K562 (cell line): ENCODE data around the gene UQCRH. TPM values are rescaled to one million over a fixed set of nuclear protein-coding genes. Genes with fewer than 3 reads are reported as not detected.

Experiments
- BCLAF1 ChIP-seq, 2 experiments: fragments of 450-650 bp in 1 of 2; IDR thresholded peaks; 2 replicates each; pipeline ENCODE4 v1.6.1; 2011 to 2017; ENCODE audit warnings: low read depth in 2 of 2, antibody characterized with exemption in 1 of 2, borderline replicate concordance in 1 of 2, low read length in 1 of 2, mild to moderate bottlenecking in 1 of 2, mixed read lengths in 1 of 2; ENCODE audit not compliant: control insufficient read depth in 1 of 2
- EP300 ChIP-seq: IDR thresholded peaks from 2 replicates; pipeline ENCODE4 v1.6.1; 2012; ENCODE audit warnings: low read length, improper control_type of control experiment
- ETV1 ChIP-seq: fragments of 450-650 bp; conservative IDR thresholded peaks from 2 replicates; pipeline ENCODE4 v1.6.1; 2016; ENCODE audit warnings: missing genetic modification characterization, control low read depth, low read depth, missing compliant biosample characterization
- HIVEP1 ChIP-seq: fragments of 250-450 bp; sonication (Bioruptor Pico); IDR thresholded peaks from 2 replicates; pipeline ENCODE4 v1.4.0; 2020; ENCODE audit warnings: mild to moderate bottlenecking
- ID3 ChIP-seq, 2 experiments: fragments of 250-450 bp in 1 of 2; fragments of 450-650 bp in 1 of 2; sonication (Bioruptor Pico) in 1 of 2; IDR thresholded peaks; 2 replicates each; pipeline versions ENCODE4 v1.6.1 to v1.8.0; 2016 to 2021; ENCODE audit warnings: mild to moderate bottlenecking in 2 of 2, moderate library complexity in 2 of 2, missing compliant biosample characterization in 1 of 2, missing genetic modification characterization in 1 of 2
- IFI16 ChIP-seq: fragments of 250-450 bp; sonication (Bioruptor Pico); IDR thresholded peaks from 2 replicates; pipeline ENCODE4 v2.1.2; 2022; ENCODE audit warnings: mild to moderate bottlenecking, inconsistent platforms
- JUNB ChIP-seq: fragments of 450-650 bp; formaldehyde crosslinking; conservative IDR thresholded peaks from 2 replicates; pipeline ENCODE4 v1.4.0; 2020; ENCODE audit warnings: mild to moderate bottlenecking
- LARP7 ChIP-seq: fragments of 450-650 bp; IDR thresholded peaks from 2 replicates; pipeline ENCODE4 v1.6.1; 2016
- MAFG ChIP-seq: fragments of 450-650 bp; conservative IDR thresholded peaks from 2 replicates; pipeline ENCODE4 v1.6.1; 2016; ENCODE audit warnings: missing genetic modification characterization, missing compliant biosample characterization
- MXI1 ChIP-seq: IDR thresholded peaks from 2 replicates; pipeline ENCODE4 v1.6.1; 2011; ENCODE audit warnings: low read depth, mild to moderate bottlenecking, improper control_type of control experiment, low read length
- RNF2 ChIP-seq: sonication (generic); IDR thresholded peaks from 2 replicates; pipeline ENCODE4 v1.6.1; 2016
- SAP30 ChIP-seq: fragments of 200-600 bp; sonication (generic); IDR thresholded peaks from 2 replicates; pipeline ENCODE4 v1.6.1; 2012; ENCODE audit warnings: borderline replicate concordance, low read depth, mild to moderate bottlenecking, moderate library complexity, low read length, control low read depth, inconsistent platforms; ENCODE audit not compliant: insufficient read depth, poor library complexity, severe bottlenecking
- SMAD3 ChIP-seq: fragments of 450-650 bp; formaldehyde crosslinking; conservative IDR thresholded peaks from 2 replicates; pipeline ENCODE4 v1.4.0; 2020; ENCODE audit warnings: mild to moderate bottlenecking
- TCF3 ChIP-seq: sonication (generic); formaldehyde crosslinking; IDR thresholded peaks from 2 replicates; pipeline ENCODE4 v1.4.0; 2020; ENCODE audit warnings: mild to moderate bottlenecking, missing genetic modification reagents
- ZNF134 ChIP-seq: fragments of 250-450 bp; sonication (Bioruptor Pico); conservative IDR thresholded peaks from 2 replicates; pipeline ENCODE4 v1.4.0; 2020
- ZNF551 ChIP-seq: fragments of 250-450 bp; sonication (Bioruptor Pico); IDR thresholded peaks from 2 replicates; pipeline ENCODE4 v1.5.0; 2021; ENCODE audit warnings: mild to moderate bottlenecking, moderate library complexity
- ZNF644 ChIP-seq: fragments of 200-800 bp; sonication (Bioruptor generic); IDR thresholded peaks from 2 replicates; pipeline ENCODE4 v1.6.1; 2016; ENCODE audit warnings: low read depth, missing genetic modification characterization, missing compliant biosample characterization
- polyA plus RNA-seq, 8 experiments: library from polyadenylated mRNA; depleted of rRNA in 4 of 8; stranded (reverse) in 5 of 8; unstranded in 3 of 8; fragments of >200 nt; fragmentation: Nextera tagmentation in 2 of 8; fragmentation: Illumina TruSeq in 1 of 8; extraction: Ambion mirVana in 2 of 8; extraction: Trizol in 1 of 8; gene quantifications; 2 replicates each; pipeline versions ENCODE4 v1.2.1 to v1.2.3, GENCODE V29; 2011 to 2014; ENCODE audit warnings: inconsistent platforms in 1 of 8, missing spikeins in 1 of 8
- total RNA-seq, 7 experiments: library from RNA; depleted of rRNA in 6 of 7; stranded (reverse); fragments of >200 nt in 6 of 7; fragmentation: Illumina TruSeq in 2 of 7; extraction: Trizol in 2 of 7; gene quantifications; 2 replicates each; pipeline versions ENCODE4 v1.2.1 to v1.2.3, GENCODE V29; 2011 to 2021; ENCODE audit warnings: low replicate concordance in 1 of 7
- TF ChIP-seq, protein P1 (sequence below): fragments of 250-450 bp; sonication (Bioruptor Pico); IDR thresholded peaks from 2 replicates; pipeline ENCODE4 v1.8.0; 2022; ENCODE audit warnings: inconsistent platforms
- TF ChIP-seq, protein P2 (sequence below): sonication (generic); formaldehyde crosslinking; IDR thresholded peaks from 2 replicates; pipeline ENCODE4 v1.8.1; 2023; ENCODE audit warnings: mild to moderate bottlenecking, missing genetic modification reagents

Gene UQCRH
- total and polyA plus RNA-seq, 9 of the 15 experiments (the other 6 are each of a cell fraction or from before 2014, with no cell fraction given), result 1,267 to 5,184 (median 2,410) TPM

- TF ChIP-seq ID3 (CRISPR knock-in tag; IDR thresholded peaks at IDR 0.05) (no peak), ID3 (tag; IDR thresholded peaks at IDR 0.05) (peak; percentile 91), SMAD3 (CRISPR knock-in tag) (no peak), IFI16 (no peak), MXI1 (peak; percentile 75; the same call in 1 of the 2 replicates), RNF2 (peak; percentile 83), EP300 (peak; percentile 55), MAFG (tag) (no peak), BCLAF1 (IDR thresholded peaks at IDR 0.05; ENCODE audit: borderline replicate concordance in 1 of 2, control insufficient read depth in 1 of 2, low read depth in 2 of 2, low read length in 1 of 2) (peak in 1 of 2 experiments; percentile 93; a peak in 1 of 4 replicates), ETV1 (tag) (peak; percentile 98), HIVEP1 (CRISPR knock-in tag) (0 out of 2 replicates have a peak, but pooled peaks have one; percentile 76), LARP7 (0 out of 2 replicates have a peak, but pooled peaks have one; percentile 10), ZNF134 (no peak), ZNF644 (tag) (no peak), TCF3 (CRISPR knock-in tag) (0 out of 2 replicates have a peak, but pooled peaks have one; percentile 25), JUNB (CRISPR knock-in tag) (peak; percentile 87), ZNF551 (CRISPR knock-in tag) (no peak), SAP30 (peak; percentile 91)
- TF ChIP-seq, protein P1, sequence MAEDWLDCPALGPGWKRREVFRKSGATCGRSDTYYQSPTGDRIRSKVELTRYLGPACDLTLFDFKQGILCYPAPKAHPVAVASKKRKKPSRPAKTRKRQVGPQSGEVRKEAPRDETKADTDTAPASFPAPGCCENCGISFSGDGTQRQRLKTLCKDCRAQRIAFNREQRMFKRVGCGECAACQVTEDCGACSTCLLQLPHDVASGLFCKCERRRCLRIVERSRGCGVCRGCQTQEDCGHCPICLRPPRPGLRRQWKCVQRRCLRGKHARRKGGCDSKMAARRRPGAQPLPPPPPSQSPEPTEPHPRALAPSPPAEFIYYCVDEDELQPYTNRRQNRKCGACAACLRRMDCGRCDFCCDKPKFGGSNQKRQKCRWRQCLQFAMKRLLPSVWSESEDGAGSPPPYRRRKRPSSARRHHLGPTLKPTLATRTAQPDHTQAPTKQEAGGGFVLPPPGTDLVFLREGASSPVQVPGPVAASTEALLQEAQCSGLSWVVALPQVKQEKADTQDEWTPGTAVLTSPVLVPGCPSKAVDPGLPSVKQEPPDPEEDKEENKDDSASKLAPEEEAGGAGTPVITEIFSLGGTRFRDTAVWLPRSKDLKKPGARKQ (CRISPR knock-in tag), result no peak
- TF ChIP-seq, protein P2, sequence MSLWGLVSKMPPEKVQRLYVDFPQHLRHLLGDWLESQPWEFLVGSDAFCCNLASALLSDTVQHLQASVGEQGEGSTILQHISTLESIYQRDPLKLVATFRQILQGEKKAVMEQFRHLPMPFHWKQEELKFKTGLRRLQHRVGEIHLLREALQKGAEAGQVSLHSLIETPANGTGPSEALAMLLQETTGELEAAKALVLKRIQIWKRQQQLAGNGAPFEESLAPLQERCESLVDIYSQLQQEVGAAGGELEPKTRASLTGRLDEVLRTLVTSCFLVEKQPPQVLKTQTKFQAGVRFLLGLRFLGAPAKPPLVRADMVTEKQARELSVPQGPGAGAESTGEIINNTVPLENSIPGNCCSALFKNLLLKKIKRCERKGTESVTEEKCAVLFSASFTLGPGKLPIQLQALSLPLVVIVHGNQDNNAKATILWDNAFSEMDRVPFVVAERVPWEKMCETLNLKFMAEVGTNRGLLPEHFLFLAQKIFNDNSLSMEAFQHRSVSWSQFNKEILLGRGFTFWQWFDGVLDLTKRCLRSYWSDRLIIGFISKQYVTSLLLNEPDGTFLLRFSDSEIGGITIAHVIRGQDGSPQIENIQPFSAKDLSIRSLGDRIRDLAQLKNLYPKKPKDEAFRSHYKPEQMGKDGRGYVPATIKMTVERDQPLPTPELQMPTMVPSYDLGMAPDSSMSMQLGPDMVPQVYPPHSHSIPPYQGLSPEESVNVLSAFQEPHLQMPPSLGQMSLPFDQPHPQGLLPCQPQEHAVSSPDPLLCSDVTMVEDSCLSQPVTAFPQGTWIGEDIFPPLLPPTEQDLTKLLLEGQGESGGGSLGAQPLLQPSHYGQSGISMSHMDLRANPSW (CRISPR knock-in tag), result peak; percentile 94
Observed at GRCh38 chr1:46340404-46341221, 37.1 kb downstream of the UQCRH start, which contains the start of gene NSUN4 (continued).
